ENCODE measurements around the gene TSPAN17. TPM values are rescaled to one million over a fixed set of nuclear protein-coding genes. Genes with fewer than 3 reads are reported as not detected.
"Not testable (repeated sequence)": the region's sequence is repeated elsewhere in the genome, so short reads cannot be mapped to it uniquely, and the experiment has no call there.

The TSPAN17 gene
- total RNA-seq, 1 donor from 2014 or later = 47.3 TPM

DNA sequence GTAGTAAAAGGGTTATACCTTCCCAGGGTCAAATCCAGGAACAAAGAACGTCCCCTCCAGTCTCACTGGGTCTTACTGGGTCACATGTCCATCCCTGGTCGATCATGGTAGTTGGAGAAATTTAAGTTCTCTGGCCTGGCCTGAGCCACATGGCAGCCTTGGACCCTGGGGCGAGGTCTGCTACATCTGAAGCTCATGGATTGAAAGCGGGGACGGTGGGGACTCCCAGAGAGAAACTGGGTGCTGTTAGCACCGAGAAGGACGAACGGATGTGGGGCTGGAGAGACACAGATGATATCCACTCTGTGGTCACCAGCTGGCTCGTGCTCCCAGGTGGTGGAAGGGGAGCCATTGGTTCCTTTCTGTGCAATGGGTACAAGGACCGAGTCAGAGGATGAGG, 46.9 kb downstream of the TSPAN17 start:
- H3K27ac Mint-ChIP-seq = no peak overlapping the region
- peaks cover 22% of the 10 kb centered on the region for H3K4me1 Mint-ChIP-seq
- H3K27me3 Mint-ChIP-seq (ENCODE audit: low read depth) = peaks cover 97% of the 10 kb centered on the region
- H3K36me3 Mint-ChIP-seq = no peaks in the 10 kb centered on the region
- DNase-seq (ENCODE audit: low spot score in 2 of 2, unreplicated experiment in 2 of 2) = no peak
- H3K4me3 Mint-ChIP-seq = no peak overlapping the region
- no peaks in the 10 kb centered on the region for H3K9me3 Mint-ChIP-seq
- TF ChIP-seq, protein P1, sequence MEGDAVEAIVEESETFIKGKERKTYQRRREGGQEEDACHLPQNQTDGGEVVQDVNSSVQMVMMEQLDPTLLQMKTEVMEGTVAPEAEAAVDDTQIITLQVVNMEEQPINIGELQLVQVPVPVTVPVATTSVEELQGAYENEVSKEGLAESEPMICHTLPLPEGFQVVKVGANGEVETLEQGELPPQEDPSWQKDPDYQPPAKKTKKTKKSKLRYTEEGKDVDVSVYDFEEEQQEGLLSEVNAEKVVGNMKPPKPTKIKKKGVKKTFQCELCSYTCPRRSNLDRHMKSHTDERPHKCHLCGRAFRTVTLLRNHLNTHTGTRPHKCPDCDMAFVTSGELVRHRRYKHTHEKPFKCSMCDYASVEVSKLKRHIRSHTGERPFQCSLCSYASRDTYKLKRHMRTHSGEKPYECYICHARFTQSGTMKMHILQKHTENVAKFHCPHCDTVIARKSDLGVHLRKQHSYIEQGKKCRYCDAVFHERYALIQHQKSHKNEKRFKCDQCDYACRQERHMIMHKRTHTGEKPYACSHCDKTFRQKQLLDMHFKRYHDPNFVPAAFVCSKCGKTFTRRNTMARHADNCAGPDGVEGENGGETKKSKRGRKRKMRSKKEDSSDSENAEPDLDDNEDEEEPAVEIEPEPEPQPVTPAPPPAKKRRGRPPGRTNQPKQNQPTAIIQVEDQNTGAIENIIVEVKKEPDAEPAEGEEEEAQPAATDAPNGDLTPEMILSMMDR (IDR thresholded peaks at IDR 0.05; ENCODE audit: unreplicated experiment) = no peak

DNA sequence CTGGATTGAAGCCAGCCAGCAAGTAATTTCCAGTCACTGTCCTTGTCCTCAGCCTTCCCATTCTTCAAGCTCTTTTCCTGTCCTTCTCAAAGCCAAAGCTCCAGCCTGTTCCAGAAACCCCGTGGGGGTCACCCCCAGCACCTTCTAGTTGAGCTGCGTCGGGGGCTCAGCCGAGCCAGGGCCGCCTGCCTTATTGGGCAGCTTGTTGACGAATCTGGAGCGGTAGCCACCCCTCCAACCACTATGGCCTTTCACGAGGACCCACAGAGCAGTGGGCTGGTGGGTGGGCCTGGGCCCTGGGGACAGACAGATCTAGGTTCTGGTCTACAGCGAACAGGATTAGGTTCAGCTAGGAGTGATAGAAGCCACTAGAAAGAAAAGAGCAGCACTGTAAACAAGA, 47.3 kb downstream of the TSPAN17 start:
- peaks cover 22% of the 10 kb centered on the region for H3K4me1 Mint-ChIP-seq
- DNase-seq (ENCODE audit: low spot score in 2 of 2, unreplicated experiment in 2 of 2) = no peak
- no peak overlapping the region for H3K27ac Mint-ChIP-seq
- no peaks in the 10 kb centered on the region for H3K36me3 Mint-ChIP-seq
- TF ChIP-seq, protein P1 (IDR thresholded peaks at IDR 0.05; ENCODE audit: unreplicated experiment) = no peak
- H3K4me3 Mint-ChIP-seq = no peak overlapping the region
- H3K9me3 Mint-ChIP-seq = no peaks in the 10 kb centered on the region
- H3K27me3 Mint-ChIP-seq (ENCODE audit: low read depth) = peaks cover 94% of the 10 kb centered on the region

DNA sequence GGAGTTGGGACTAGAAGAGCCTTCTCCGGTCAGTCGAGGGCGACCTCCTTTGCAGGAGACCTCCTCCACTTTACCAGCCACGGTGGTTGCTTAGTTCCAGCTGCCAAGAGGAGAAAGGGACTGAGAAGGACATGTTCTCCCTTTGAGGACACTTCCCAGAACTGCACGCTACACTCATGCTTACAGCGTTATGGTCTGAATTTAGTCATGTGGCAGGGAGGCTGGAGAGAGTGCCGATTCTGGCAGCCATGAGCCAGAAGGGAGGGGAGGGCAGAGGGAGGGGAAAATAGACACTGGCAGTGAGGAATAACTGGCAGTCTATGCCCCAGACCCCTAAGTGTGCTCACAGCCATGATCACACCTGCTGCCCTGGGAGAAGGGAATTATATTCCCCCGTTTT, 47.8 kb downstream of the TSPAN17 start:
- Mint-ChIP-seq H3K4me1 (peaks cover 22% of the 10 kb centered on the region), H3K36me3 (no peaks in the 10 kb centered on the region), H3K4me3 (no peak overlapping the region), H3K9me3 (no peaks in the 10 kb centered on the region), H3K27ac (no peak overlapping the region), H3K27me3 (ENCODE audit: low read depth) (peaks cover 94% of the 10 kb centered on the region)
- no peak for DNase-seq (ENCODE audit: low spot score in 2 of 2, unreplicated experiment in 2 of 2)
- TF ChIP-seq, protein P1 (IDR thresholded peaks at IDR 0.05; ENCODE audit: unreplicated experiment) = no peak

DNA sequence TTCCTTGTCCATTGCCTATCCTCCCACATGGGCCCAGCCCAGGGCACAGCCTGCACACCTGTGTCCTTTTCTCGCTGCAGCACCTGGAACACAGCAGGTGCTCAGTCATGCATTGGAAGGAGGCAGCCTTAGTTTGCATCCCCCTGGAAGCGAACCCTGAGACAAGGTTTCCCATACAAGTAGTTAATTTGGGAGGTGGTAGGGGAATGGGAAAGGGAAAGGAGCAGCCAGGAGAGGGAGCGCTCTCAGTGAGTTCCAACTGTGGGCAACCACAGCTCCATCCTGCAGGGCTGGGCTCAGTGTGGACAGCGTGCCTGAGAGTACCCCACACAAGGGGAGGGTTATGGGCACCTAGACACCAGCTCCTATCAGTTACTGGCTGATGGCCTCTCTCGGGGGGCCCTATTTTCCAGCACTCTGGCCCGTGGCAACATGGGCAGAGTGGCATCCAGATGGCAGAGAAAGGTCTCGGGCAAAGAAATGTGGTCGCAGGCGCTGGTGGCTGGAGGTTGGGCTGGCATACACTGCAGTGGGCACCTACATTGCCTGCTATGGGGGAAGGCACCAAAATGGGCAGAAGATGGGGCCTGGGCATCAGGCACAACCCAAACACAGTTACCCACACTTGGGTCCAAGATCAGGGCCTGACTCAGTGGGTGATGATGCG, 50.1 kb downstream of the TSPAN17 start:
- Mint-ChIP-seq H3K4me1 (peaks cover 19% of the 10 kb centered on the region), H3K27me3 (ENCODE audit: low read depth) (peaks cover 96% of the 10 kb centered on the region), H3K27ac (no peak overlapping the region), H3K36me3 (no peaks in the 10 kb centered on the region), H3K9me3 (no peaks in the 10 kb centered on the region), H3K4me3 (no peak overlapping the region)
- TF ChIP-seq, protein P1 (IDR thresholded peaks at IDR 0.05; ENCODE audit: unreplicated experiment) = no peak
- no peak for DNase-seq (ENCODE audit: low spot score in 2 of 2, unreplicated experiment in 2 of 2)

DNA sequence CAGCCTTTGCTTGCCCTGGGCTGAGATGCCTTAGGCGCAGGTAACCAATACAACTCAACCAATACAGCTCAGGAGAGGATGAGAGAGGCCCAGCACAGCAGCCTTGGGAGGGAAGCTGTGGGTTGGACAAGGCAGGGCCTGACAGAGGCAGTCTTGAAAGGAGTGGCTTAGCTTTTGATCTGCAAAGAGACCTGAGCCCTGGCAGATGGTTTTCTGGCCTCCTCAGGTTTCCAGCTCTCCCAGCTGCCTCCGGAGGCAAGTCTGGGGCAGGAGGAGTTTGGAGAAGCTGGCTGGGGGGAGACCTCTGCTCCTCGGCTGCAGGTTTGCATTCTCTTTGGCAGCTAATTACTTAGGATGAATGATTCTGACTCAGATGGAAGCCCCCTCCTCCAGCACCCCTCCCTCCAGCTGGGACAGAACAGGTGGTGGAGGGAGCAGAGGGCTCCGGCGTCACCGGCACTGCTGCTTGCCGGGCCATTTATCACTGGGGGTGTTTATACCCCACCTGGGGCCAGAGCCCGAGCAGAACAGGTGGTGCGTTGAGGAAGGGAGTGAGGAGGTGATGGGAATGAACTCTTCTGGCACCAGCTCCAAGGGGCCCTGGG, 50.8 kb downstream of the TSPAN17 start:
- TF ChIP-seq, protein P1 (IDR thresholded peaks at IDR 0.05; ENCODE audit: unreplicated experiment) = no peak
- Mint-ChIP-seq H3K27ac (no peak overlapping the region), H3K36me3 (no peaks in the 10 kb centered on the region), H3K9me3 (no peaks in the 10 kb centered on the region), H3K27me3 (ENCODE audit: low read depth) (peaks cover 93% of the 10 kb centered on the region), H3K4me1 (peaks cover 14% of the 10 kb centered on the region), H3K4me3 (no peak overlapping the region)
- no peak for DNase-seq (ENCODE audit: low spot score in 2 of 2, unreplicated experiment in 2 of 2)

- not testable (repeated sequence) for H3K9me3 Mint-ChIP-seq; H3K4me3 Mint-ChIP-seq; H3K4me1 Mint-ChIP-seq; DNase-seq (ENCODE audit: low spot score in 2 of 2, unreplicated experiment in 2 of 2); H3K36me3 Mint-ChIP-seq; H3K27ac Mint-ChIP-seq
- peaks cover 82% of the 10 kb centered on the region for H3K27me3 Mint-ChIP-seq (ENCODE audit: low read depth)
Observed at GRCh38 chr5:176699446-176699845, 52.2 kb downstream of the TSPAN17 start.

All from mesothelial cell of epicardium (in vitro differentiated cells).